Endothelial cell of umbilical vein (primary cell): ENCODE results near the gene FAM90A26. TPM values are rescaled to one million over a fixed set of nuclear protein-coding genes. Genes with fewer than 3 reads are reported as not detected.
"Not testable (repeated sequence)": the region's sequence is repeated elsewhere in the genome, so short reads cannot be mapped to it uniquely, and the experiment has no call there.

Source experiments
- BruUV-seq: library from RNA; stranded (reverse); fragments of 400-500 nt; replicated peaks from 2 replicates; lab custom pipeline; 2021; lab: Mats Ljungman, UMichigan
- CTCF ChIA-PET: fragments of 300-600, 350-600 bp; sonication (Branson Sonifier 250); formaldehyde crosslinking; loops from one replicate; lab custom pipeline; 2021; ENCODE audit warnings: antibody characterized with exemption, inconsistent platforms; lab: Charles Lee
- POLR2A ChIA-PET: fragments of 300-600, 350-600 bp; sonication (Branson Sonifier 250); formaldehyde crosslinking; loops from one replicate; lab custom pipeline; 2021; ENCODE audit warnings: antibody characterized with exemption, inconsistent platforms; lab: Charles Lee
- DNase-seq: peaks from one replicate; pipeline ENCODE4 v3.0.0-alpha.2; 2011; ENCODE audit warnings: low read depth, low spot score
- FAIRE-seq: peaks from 2 replicates; lab custom pipeline; 2011; peaks lifted over from hg19 to GRCh38; lab: Jason Lieb, UNC
- H2AFZ ChIP-seq: 2 replicates; pipeline ENCODE4 v1.6.0; 2012; ENCODE audit warnings: low read depth, low read length, control low read depth, inconsistent platforms
- H3K27ac ChIP-seq: 2 replicates; pipeline ENCODE4 v1.5.1; 2011; ENCODE audit warnings: low read depth, mild to moderate bottlenecking, control low read depth, low read length, moderate library complexity; ENCODE audit not compliant: insufficient read depth
- H3K27me3 ChIP-seq, 2 experiments: 2 replicates each; pipeline versions ENCODE4 v1.6.0 to v1.6.1; 2011; ENCODE audit warnings: low read length in 2 of 2, mixed read lengths in 1 of 2; ENCODE audit not compliant: control insufficient read depth in 2 of 2, insufficient read depth in 2 of 2
- H3K36me3 ChIP-seq, 2 experiments: 2 replicates in 1 of 2; 3 replicates in 1 of 2; pipeline ENCODE4 v1.5.1; 2011; ENCODE audit warnings: low read length in 2 of 2, mild to moderate bottlenecking in 1 of 2, moderate library complexity in 1 of 2; ENCODE audit not compliant: control insufficient read depth in 2 of 2, insufficient read depth in 2 of 2; ENCODE audit errors: extremely low read depth in 1 of 2
- H3K4me1 ChIP-seq: 3 replicates; pipeline ENCODE4 v1.5.1; 2011; ENCODE audit warnings: mild to moderate bottlenecking, low read length; ENCODE audit not compliant: control insufficient read depth, insufficient read depth; ENCODE audit errors: extremely low read depth
- H3K4me2 ChIP-seq: 2 replicates; pipeline ENCODE4 v1.6.1; 2011; ENCODE audit warnings: low read length, control low read depth, mixed read lengths; ENCODE audit not compliant: insufficient read depth
- H3K4me3 ChIP-seq, 3 experiments: fragments of 200-600 bp in 1 of 3; sonication (generic), shearing (Covaris generic) in 1 of 3; replicated peaks in 1 of 3; 2 replicates each; pipeline ENCODE4 v1.5.1; 2011 to 2016; ENCODE audit warnings: control low read depth in 3 of 3, low read length in 3 of 3, mild to moderate bottlenecking in 2 of 3, inconsistent platforms in 1 of 3, low read depth in 1 of 3, moderate library complexity in 1 of 3; ENCODE audit not compliant: insufficient read depth in 1 of 3
- H3K79me2 ChIP-seq: 2 replicates; pipeline ENCODE4 v1.6.0; 2012; ENCODE audit warnings: low read length, inconsistent platforms; ENCODE audit not compliant: control insufficient read depth, insufficient read depth
- H3K9ac ChIP-seq: replicated peaks from 2 replicates; pipeline ENCODE3; 2011; ENCODE audit warnings: low read length, control low read depth; ENCODE audit not compliant: insufficient read depth; ENCODE audit errors: extremely low read depth
- H3K9me1 ChIP-seq: replicated peaks from 3 replicates; pipeline ENCODE4 v1.6.0; 2011; ENCODE audit warnings: mild to moderate bottlenecking, low read length; ENCODE audit not compliant: control insufficient read depth, insufficient read depth; ENCODE audit errors: extremely low read depth
- H3K9me3 ChIP-seq: replicated peaks from 2 replicates; pipeline ENCODE4 v1.5.1; 2012; ENCODE audit warnings: low read length, inconsistent platforms; ENCODE audit not compliant: control insufficient read depth, insufficient read depth
- H4K20me1 ChIP-seq: replicated peaks from 2 replicates; pipeline ENCODE3; 2011; ENCODE audit warnings: mild to moderate bottlenecking, low read length; ENCODE audit not compliant: control insufficient read depth, insufficient read depth; ENCODE audit errors: extremely low read depth
- dilution Hi-C: fragments of 300-500 bp; cut with MboI; formaldehyde crosslinking; loops from one replicate; pipeline ENCODE4 v1.15.0; 2019; ENCODE audit warnings: low sequenced_read_pairs; ENCODE audit not compliant: extremely low pct_ligation_motif_present
- intact Hi-C: fragments of 100-400 bp; cut with micrococcal nuclease; formaldehyde crosslinking; loops from one replicate; pipeline ENCODE4 v1.10.0; 2022
- polyA plus RNA-seq, 4 experiments: library from polyadenylated mRNA; depleted of rRNA in 3 of 4; stranded (reverse) in 3 of 4; unstranded in 1 of 4; fragments of >200 nt; gene quantifications; 2 replicates each; pipeline versions ENCODE4 v1.2.1 to v1.2.3, GENCODE V29; 2011 to 2012; ENCODE audit warnings: missing spikeins in 1 of 4
- total RNA-seq: library from RNA; stranded (reverse); gene quantifications from 2 replicates; pipeline ENCODE4 v1.2.3, GENCODE V29; 2021

Gene FAM90A26
- total and polyA plus RNA-seq, 2 donors (not counting 3 experiments of a cell fraction or from before 2014, with no cell fraction given) = not detected

GRCh38 chr4:9148611-9149409 lies 21.4 kb upstream of the FAM90A26 start:
- BruUV-seq = not testable (repeated sequence)

DNA sequence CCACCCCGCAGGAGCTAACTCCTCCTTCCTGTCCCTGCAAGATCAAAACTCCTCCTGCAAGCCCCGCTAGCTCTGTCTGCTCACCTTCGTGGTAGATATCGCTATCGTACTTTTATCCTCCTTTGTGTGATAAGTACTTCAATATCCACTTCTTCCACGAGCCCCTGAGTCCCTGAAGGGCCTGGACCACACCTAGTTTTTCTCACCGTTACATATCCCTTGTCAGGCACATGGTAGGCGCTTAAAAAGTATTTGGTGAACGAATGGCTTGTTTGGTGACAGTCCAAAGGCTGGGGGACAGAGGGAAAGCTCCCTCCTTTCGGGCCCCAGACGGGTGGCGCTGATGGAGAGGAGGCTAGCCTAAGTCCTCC lies 18.4 kb upstream of the FAM90A26 start:
- dilution Hi-C loops, H3K9ac ChIP-seq, H3K27me3 ChIP-seq, intact Hi-C loops, H3K9me1 ChIP-seq, CTCF ChIA-PET, POLR2A ChIA-PET, FAIRE-seq, H3K9me3 ChIP-seq, BruUV-seq, H3K27ac ChIP-seq, DNase-seq, H4K20me1 ChIP-seq, H3K79me2 ChIP-seq, H3K4me1 ChIP-seq, H3K36me3 ChIP-seq: not testable (repeated sequence)
- Histone ChIP-seq H3K4me3 (peak overlapping the region in 2 of 3 experiments; percentile 14 to 39), H3K4me2 (peak overlapping the region; percentile 64), H2AFZ (peak overlapping the region; percentile 83)

More at GRCh38 chr4:9148611-9149409, 21.4 kb upstream of the FAM90A26 start:
- H3K9me3 ChIP-seq, H3K4me1 ChIP-seq, H3K4me2 ChIP-seq, DNase-seq, H3K79me2 ChIP-seq, POLR2A ChIA-PET, H3K9me1 ChIP-seq, H3K27me3 ChIP-seq, H3K4me3 ChIP-seq, dilution Hi-C loops, H2AFZ ChIP-seq, H3K27ac ChIP-seq, intact Hi-C loops, H4K20me1 ChIP-seq, H3K9ac ChIP-seq, CTCF ChIA-PET, H3K36me3 ChIP-seq, FAIRE-seq: not testable (repeated sequence)

DNA sequence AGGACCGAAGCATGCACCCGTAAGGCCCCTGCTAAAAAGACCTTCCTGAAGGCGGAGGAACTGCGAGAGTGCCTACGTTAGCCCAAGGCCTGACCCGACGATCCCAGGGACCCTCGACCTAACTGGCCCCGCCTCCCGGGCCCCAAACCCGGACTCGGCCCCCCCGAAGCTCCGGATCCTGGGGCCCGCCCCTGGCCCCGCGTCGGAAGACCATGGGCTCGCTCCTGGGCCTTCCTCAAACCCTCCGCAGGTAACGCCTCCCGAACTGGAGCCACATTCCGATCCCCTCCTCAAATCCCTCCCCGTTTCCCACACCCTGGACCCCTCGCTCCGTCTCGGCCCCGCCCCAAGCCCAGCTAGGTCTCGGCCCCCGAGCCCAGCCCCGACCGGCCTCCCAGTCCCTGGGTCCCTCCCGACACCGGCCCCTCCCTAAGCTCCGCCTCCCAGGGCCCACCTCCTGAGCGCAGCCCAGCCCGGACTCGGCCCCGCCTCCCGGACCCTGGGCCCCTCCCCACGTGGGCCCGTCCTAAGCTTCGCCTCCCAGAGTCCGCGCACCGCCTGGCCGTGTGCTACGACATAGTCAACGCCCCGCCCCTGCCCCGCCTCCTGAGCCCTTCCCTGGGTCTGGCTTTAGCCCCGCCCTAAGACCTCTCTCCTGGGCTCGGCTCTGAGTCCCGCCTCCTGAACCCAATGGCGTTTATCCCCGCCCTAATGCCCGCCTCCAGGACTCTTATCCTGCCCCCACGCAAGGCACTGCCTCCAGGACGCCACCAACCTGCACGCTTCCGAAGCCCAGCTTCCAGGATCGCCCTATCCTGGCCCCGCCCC lies 17.8 kb upstream of the FAM90A26 start:
- H3K79me2 ChIP-seq, POLR2A ChIA-PET, FAIRE-seq, H3K4me1 ChIP-seq, H3K27me3 ChIP-seq, H3K9me3 ChIP-seq, H4K20me1 ChIP-seq, dilution Hi-C loops, BruUV-seq, H3K9me1 ChIP-seq, intact Hi-C loops, H3K9ac ChIP-seq, H3K36me3 ChIP-seq: not testable (repeated sequence)
- Histone ChIP-seq H3K4me3 (peak overlapping the region; percentile 14 to 54 (median 39)), H2AFZ (peak overlapping the region; percentile 83), H3K27ac (peak overlapping the region; percentile 69), H3K4me2 (peak overlapping the region; percentile 64)
- peak; percentile 81 for DNase-seq
- CTCF ChIA-PET = interaction anchor here (0.8 kb wide), 1 partner anchor 152 kb away, joined by 3 read pairs; no protein-coding TSS in a partner anchor
